Stimulated activated CD4-positive, alpha-beta T cell treated with anti-CD3 and anti-CD28 coated beads, TNF-alpha, amount 100 ng/mL, for 1 hour (primary cell): ENCODE data around the gene VWA2.

Experiments used
- DNase-seq, 3 donors: peaks; one replicate each; pipeline ENCODE4 v3.0.0-alpha.2; 2020; ENCODE audit warnings: low read depth in 3 of 3, low spot score in 1 of 3

VWA2 gene

DNA sequence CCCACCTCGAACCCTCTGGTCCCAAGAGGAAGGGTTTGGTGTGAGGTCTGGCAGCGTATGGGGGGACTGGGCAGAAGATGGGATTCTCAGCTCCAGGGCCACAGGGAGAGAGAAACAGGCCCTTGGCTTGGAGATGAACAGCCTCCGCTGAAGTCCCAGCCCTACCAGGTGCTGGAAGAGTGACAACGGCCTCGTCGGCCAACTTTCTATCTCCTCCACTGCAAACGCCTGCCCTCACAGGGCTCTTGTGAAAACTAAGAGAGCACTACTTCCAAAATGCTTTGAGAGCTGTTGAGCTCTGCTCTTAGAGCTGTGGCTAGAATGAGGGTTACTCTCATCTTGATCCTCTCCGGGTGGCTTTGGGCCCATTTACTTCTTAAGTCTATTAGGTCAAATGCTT, 101.8 kb downstream of the VWA2 start:
- no peak for DNase-seq
